K562 (cell line): Measurements from ENCODE around the gene FAM131C. TPM values are rescaled to one million over a fixed set of nuclear protein-coding genes. Genes with fewer than 3 reads are reported as not detected.

Experiments used
- CBX8 ChIP-seq: fragments of 200-600 bp; sonication (generic); IDR thresholded peaks from 2 replicates; pipeline ENCODE4 v1.6.1; 2012; ENCODE audit warnings: borderline replicate concordance, mixed run types, low read depth, mild to moderate bottlenecking, moderate library complexity, mixed read lengths, low read length, control low read depth, inconsistent platforms; ENCODE audit not compliant: poor library complexity, severe bottlenecking; ENCODE audit errors: extremely low read depth
- CHD4 ChIP-seq: fragments of 200-600 bp; sonication (generic); IDR thresholded peaks from 3 replicates; pipeline ENCODE4 v1.6.1; 2012; ENCODE audit warnings: low read depth, mild to moderate bottlenecking, mixed read lengths, low read length, inconsistent platforms; ENCODE audit not compliant: insufficient read depth, insufficient replicate concordance, poor library complexity, severe bottlenecking
- ELF2 ChIP-seq: fragments of 250-450 bp; sonication (Bioruptor Pico); IDR thresholded peaks from 2 replicates; pipeline ENCODE4 v1.5.0; 2021; ENCODE audit warnings: mild to moderate bottlenecking
- HCFC1 ChIP-seq: IDR thresholded peaks from 2 replicates; pipeline ENCODE4 v1.6.1; 2012; ENCODE audit warnings: low read depth, low read length, improper control_type of control experiment
- HDAC8 ChIP-seq: fragments of 450-650 bp; IDR thresholded peaks from 2 replicates; pipeline ENCODE4 v1.6.1; 2016; ENCODE audit warnings: mild to moderate bottlenecking, missing genetic modification characterization, moderate library complexity, missing compliant biosample characterization
- KHSRP ChIP-seq: fragments of 450-650 bp; IDR thresholded peaks from 2 replicates; pipeline ENCODE4 v1.6.1; 2017
- MYC ChIP-seq, 2 experiments: fragments of 250-450 bp in 1 of 2; sonication (Bioruptor Pico) in 1 of 2; IDR thresholded peaks; 2 replicates each; pipeline versions ENCODE4 v1.5.1 to v1.6.1; 2012 to 2021; ENCODE audit warnings: low read depth in 2 of 2, borderline replicate concordance in 1 of 2, improper control_type of control experiment in 1 of 2, low read length in 1 of 2, mild to moderate bottlenecking in 1 of 2, moderate library complexity in 1 of 2
- POLR2AphosphoS5 ChIP-seq: IDR thresholded peaks from 2 replicates; pipeline ENCODE4 v1.6.1; 2011; ENCODE audit warnings: mild to moderate bottlenecking, low read depth, low read length, moderate library complexity; ENCODE audit not compliant: control insufficient read depth, insufficient read depth
- PRMT5 ChIP-seq: sonication (generic); formaldehyde crosslinking; IDR thresholded peaks from 2 replicates; pipeline ENCODE4 v1.5.0; 2020; ENCODE audit warnings: missing genetic modification reagents
- SRSF3 ChIP-seq: fragments of 200-400 bp; formaldehyde crosslinking; IDR thresholded peaks from 2 replicates; pipeline ENCODE4 v1.6.1; 2016; ENCODE audit warnings: mild to moderate bottlenecking, low read length, moderate library complexity; ENCODE audit not compliant: insufficient read depth
- TAF9B ChIP-seq: fragments of 450-650 bp; IDR thresholded peaks from 2 replicates; pipeline ENCODE4 v1.6.1; 2018; ENCODE audit warnings: mild to moderate bottlenecking; ENCODE audit not compliant: partially characterized antibody
- ZBTB5 ChIP-seq: fragments of 450-650 bp; IDR thresholded peaks from 2 replicates; pipeline ENCODE4 v1.6.1; 2017; ENCODE audit warnings: antibody characterized with exemption
- ZFX ChIP-seq: sonication (generic); formaldehyde crosslinking; IDR thresholded peaks from 2 replicates; pipeline ENCODE4 v1.8.0; 2022; ENCODE audit warnings: mild to moderate bottlenecking, missing genetic modification reagents, moderate library complexity
- ZNF263 ChIP-seq: sonication (generic); formaldehyde crosslinking; IDR thresholded peaks from 2 replicates; pipeline ENCODE4 v1.8.0; 2022; ENCODE audit warnings: mild to moderate bottlenecking, missing genetic modification reagents, borderline replicate concordance
- polyA plus RNA-seq, 8 experiments: library from polyadenylated mRNA; depleted of rRNA in 4 of 8; stranded (reverse) in 5 of 8; unstranded in 3 of 8; fragments of >200 nt; fragmentation: Nextera tagmentation in 2 of 8; fragmentation: Illumina TruSeq in 1 of 8; extraction: Ambion mirVana in 2 of 8; extraction: Trizol in 1 of 8; gene quantifications; 2 replicates each; pipeline versions ENCODE4 v1.2.1 to v1.2.3, GENCODE V29; 2011 to 2014; ENCODE audit warnings: inconsistent platforms in 1 of 8, missing spikeins in 1 of 8
- total RNA-seq, 7 experiments: library from RNA; depleted of rRNA in 6 of 7; stranded (reverse); fragments of >200 nt in 6 of 7; fragmentation: Illumina TruSeq in 2 of 7; extraction: Trizol in 2 of 7; gene quantifications; 2 replicates each; pipeline versions ENCODE4 v1.2.1 to v1.2.3, GENCODE V29; 2011 to 2021; ENCODE audit warnings: low replicate concordance in 1 of 7
- TF ChIP-seq, protein P1 (sequence below): fragments of 250-450 bp; sonication (Bioruptor Pico); IDR thresholded peaks from 2 replicates; pipeline ENCODE4 v1.5.0; 2021
- TF ChIP-seq, protein P2 (sequence below): sonication (generic); formaldehyde crosslinking; IDR thresholded peaks from 2 replicates; pipeline ENCODE4 v1.8.0; 2022; ENCODE audit warnings: missing genetic modification reagents, mild to moderate bottlenecking, moderate library complexity, borderline replicate concordance
- TF ChIP-seq, protein P3 (sequence below), 3 experiments: fragments of 200-800 bp in 1 of 3; fragments of 250-450 bp in 1 of 3; fragments of 450-650 bp in 1 of 3; sonication (Bioruptor Pico) in 1 of 3; sonication (Bioruptor generic) in 1 of 3; formaldehyde crosslinking in 1 of 3; IDR thresholded peaks; 2 replicates each; pipeline versions ENCODE4 v1.6.1 to v1.8.0; 2016 to 2022; ENCODE audit warnings: mild to moderate bottlenecking in 2 of 3, missing genetic modification characterization in 2 of 3, missing compliant biosample characterization in 1 of 3, moderate library complexity in 1 of 3

FAM131C gene
- total and polyA plus RNA-seq, 9 of the 15 experiments (the other 6 are each of a cell fraction or from before 2014, with no cell fraction given), result 0.10 to 0.29 (median 0.16) TPM; not detected in 6

DNA sequence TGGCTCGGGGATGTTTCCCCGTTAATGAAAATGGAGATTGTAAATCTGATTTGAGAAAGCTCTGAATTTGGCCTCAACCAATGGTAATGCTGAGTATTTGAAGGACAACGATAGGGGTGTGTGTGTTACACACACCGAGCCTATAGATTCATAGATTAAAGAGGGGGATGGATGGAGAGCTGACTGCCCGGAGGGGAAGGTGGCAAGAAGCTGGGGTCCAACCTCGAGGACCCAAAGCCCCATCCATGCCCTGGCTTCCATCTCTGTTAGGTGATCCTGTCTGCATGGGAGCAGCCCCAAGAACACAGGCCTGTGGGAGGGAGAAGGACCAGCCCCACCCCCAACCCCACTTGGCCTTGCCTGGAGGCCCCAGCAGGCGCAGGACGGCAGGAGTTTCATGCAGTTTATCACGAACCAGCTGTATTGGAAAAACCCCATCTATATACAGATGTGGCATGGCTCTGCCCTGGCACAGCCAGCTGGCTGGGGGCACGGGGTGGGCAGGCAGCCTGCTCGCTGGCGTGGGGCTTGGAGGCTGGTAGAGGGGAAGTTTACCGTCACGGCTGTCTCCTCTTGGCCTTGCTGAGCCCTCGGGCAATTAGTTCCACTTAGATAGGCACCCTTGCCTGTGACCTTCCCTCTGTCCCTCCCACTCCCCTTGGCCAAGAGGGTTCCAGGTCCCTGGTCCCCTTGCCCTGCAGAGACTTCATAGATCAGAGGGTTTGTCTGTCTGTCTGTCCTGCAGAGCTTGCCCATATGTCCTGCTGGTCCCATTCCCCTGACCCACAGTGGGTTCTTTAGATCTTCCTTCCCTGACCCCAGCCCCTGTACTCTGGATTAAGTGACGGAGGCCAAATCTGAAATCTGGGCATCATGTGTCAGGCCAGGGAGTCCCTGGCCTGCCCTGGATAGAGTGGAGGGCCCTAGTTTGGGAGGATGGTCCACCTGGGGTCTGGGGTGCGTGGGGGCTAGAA lies 58.7 kb downstream of the FAM131C start (continued):
- TF ChIP-seq ZBTB5 (no peak), ZFX (CRISPR knock-in tag) (peak; percentile 89), POLR2AphosphoS5 (0 out of 2 replicates have a peak, but pooled peaks have one; percentile 23), CHD4 (peak; percentile 46), TAF9B (no peak), MYC (IDR thresholded peaks at IDR 0.05; ENCODE audit: low read depth, low read length) (peak; percentile 95), MYC (CRISPR knock-in tag; IDR thresholded peaks at IDR 0.05; ENCODE audit: borderline replicate concordance, low read depth) (no peak; the same call in none of the 2 replicates), HDAC8 (tag) (no peak; the same call in 1 of the 2 replicates), HCFC1 (peak; percentile 10; the same call in 1 of the 2 replicates), ELF2 (CRISPR knock-in tag) (no peak), PRMT5 (CRISPR knock-in tag) (peak; percentile 60; the same call in 1 of the 2 replicates), SRSF3 (no peak), KHSRP (no peak), ZNF263 (CRISPR knock-in tag) (peak; percentile 51; the same call in 1 of the 2 replicates), CBX8 (no peak)
- TF ChIP-seq, protein P1, sequence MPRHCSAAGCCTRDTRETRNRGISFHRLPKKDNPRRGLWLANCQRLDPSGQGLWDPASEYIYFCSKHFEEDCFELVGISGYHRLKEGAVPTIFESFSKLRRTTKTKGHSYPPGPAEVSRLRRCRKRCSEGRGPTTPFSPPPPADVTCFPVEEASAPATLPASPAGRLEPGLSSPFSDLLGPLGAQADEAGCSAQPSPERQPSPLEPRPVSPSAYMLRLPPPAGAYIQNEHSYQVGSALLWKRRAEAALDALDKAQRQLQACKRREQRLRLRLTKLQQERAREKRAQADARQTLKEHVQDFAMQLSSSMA (CRISPR knock-in tag), result no peak
- TF ChIP-seq, protein P2, sequence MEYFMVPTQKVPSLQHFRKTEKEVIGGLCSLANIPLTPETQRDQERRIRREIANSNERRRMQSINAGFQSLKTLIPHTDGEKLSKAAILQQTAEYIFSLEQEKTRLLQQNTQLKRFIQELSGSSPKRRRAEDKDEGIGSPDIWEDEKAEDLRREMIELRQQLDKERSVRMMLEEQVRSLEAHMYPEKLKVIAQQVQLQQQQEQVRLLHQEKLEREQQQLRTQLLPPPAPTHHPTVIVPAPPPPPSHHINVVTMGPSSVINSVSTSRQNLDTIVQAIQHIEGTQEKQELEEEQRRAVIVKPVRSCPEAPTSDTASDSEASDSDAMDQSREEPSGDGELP, result peak; percentile 63; the same call in 1 of the 2 replicates
- TF ChIP-seq, protein P3, sequence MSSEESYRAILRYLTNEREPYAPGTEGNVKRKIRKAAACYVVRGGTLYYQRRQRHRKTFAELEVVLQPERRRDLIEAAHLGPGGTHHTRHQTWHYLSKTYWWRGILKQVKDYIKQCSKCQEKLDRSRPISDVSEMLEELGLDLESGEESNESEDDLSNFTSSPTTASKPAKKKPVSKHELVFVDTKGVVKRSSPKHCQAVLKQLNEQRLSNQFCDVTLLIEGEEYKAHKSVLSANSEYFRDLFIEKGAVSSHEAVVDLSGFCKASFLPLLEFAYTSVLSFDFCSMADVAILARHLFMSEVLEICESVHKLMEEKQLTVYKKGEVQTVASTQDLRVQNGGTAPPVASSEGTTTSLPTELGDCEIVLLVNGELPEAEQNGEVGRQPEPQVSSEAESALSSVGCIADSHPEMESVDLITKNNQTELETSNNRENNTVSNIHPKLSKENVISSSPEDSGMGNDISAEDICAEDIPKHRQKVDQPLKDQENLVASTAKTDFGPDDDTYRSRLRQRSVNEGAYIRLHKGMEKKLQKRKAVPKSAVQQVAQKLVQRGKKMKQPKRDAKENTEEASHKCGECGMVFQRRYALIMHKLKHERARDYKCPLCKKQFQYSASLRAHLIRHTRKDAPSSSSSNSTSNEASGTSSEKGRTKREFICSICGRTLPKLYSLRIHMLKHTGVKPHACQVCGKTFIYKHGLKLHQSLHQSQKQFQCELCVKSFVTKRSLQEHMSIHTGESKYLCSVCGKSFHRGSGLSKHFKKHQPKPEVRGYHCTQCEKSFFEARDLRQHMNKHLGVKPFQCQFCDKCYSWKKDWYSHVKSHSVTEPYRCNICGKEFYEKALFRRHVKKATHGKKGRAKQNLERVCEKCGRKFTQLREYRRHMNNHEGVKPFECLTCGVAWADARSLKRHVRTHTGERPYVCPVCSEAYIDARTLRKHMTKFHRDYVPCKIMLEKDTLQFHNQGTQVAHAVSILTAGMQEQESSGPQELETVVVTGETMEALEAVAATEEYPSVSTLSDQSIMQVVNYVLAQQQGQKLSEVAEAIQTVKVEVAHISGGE (CRISPR knock-in tag; IDR thresholded peaks at IDR 0.05), result peak in 1 of 3 experiments; percentile 48; a peak in 1 of 6 replicates
